Neural cell (in vitro differentiated cells): ENCODE data around the gene COLGALT1. TPM values are rescaled to one million over a fixed set of nuclear protein-coding genes. Genes with fewer than 3 reads are reported as not detected.

Source experiments
- H2AFZ ChIP-seq: fragments of 200-600, 300-800 bp; sonication (generic), shearing (Covaris generic); 2 replicates; pipeline ENCODE4 v1.6.0; 2014; ENCODE audit warnings: low read depth, mild to moderate bottlenecking, antibody characterized with exemption, low read length, moderate library complexity
- H3F3A ChIP-seq: fragments of 200-600 bp; shearing (Covaris generic); 2 replicates; pipeline ENCODE4 v1.6.1; 2016; ENCODE audit warnings: mild to moderate bottlenecking, moderate library complexity, mixed read lengths, antibody characterized with exemption, low read length; ENCODE audit not compliant: insufficient read depth, poor library complexity, severe bottlenecking
- H3K27ac ChIP-seq: fragments of 200-600, 300-800 bp; sonication (generic), shearing (Covaris generic); 2 replicates; pipeline ENCODE4 v1.5.1; 2014; ENCODE audit warnings: mild to moderate bottlenecking, low read length, moderate library complexity
- H3K27me3 ChIP-seq: fragments of 300-800, 200-600 bp; sonication (generic), shearing (Covaris generic); 2 replicates; pipeline ENCODE4 v1.6.0; 2014; ENCODE audit warnings: mild to moderate bottlenecking, low read depth, low read length, moderate library complexity; ENCODE audit not compliant: insufficient read depth
- H3K36me3 ChIP-seq: fragments of 300-800, 200-600 bp; sonication (generic), shearing (Covaris generic); 2 replicates; pipeline ENCODE4 v1.5.1; 2014; ENCODE audit warnings: mild to moderate bottlenecking, antibody characterized with exemption, low read length, moderate library complexity; ENCODE audit not compliant: insufficient read depth
- H3K4me2 ChIP-seq: fragments of 300-800, 200-600 bp; sonication (generic), shearing (Covaris generic); 2 replicates; pipeline ENCODE4 v1.6.0; 2014; ENCODE audit warnings: mild to moderate bottlenecking, low read length
- H3K4me3 ChIP-seq: fragments of 300-800, 200-600 bp; sonication (generic), shearing (Covaris generic); 2 replicates; pipeline ENCODE4 v1.5.1; 2014; ENCODE audit warnings: mild to moderate bottlenecking, low read length, moderate library complexity
- H3K79me2 ChIP-seq: fragments of 200-600 bp; shearing (Covaris generic); replicated peaks from 2 replicates; pipeline ENCODE4 v1.6.0; 2014; ENCODE audit warnings: mild to moderate bottlenecking, low read length, moderate library complexity; ENCODE audit not compliant: insufficient read depth
- H3K9ac ChIP-seq: fragments of 300-800, 200-600 bp; sonication (generic), shearing (Covaris generic); 2 replicates; pipeline ENCODE4 v1.6.1; 2016; ENCODE audit warnings: mild to moderate bottlenecking, low read length, mixed read lengths
- H3K9me2 ChIP-seq: fragments of 200-600 bp; shearing (Covaris generic); 2 replicates; pipeline ENCODE4 v1.6.1; 2016; ENCODE audit warnings: mild to moderate bottlenecking, low read length, mixed read lengths; ENCODE audit not compliant: insufficient read depth
- H3K9me3 ChIP-seq: fragments of 200-600, 300-800 bp; sonication (generic), shearing (Covaris generic); 2 replicates; pipeline ENCODE4 v1.6.1; 2016; ENCODE audit warnings: mild to moderate bottlenecking, mixed run types, low read length, moderate library complexity, mixed read lengths
- H4K20me1 ChIP-seq: fragments of 200-600 bp; shearing (Covaris generic); 2 replicates; pipeline ENCODE4 v1.6.1; 2016; ENCODE audit warnings: mild to moderate bottlenecking, mixed run types; ENCODE audit not compliant: insufficient read depth
- CTCF ChIP-seq: fragments of 450-650 bp; IDR thresholded peaks from 2 replicates; pipeline ENCODE4 v1.5.1; 2014; ENCODE audit warnings: antibody characterized with exemption, mild to moderate bottlenecking, moderate library complexity; ENCODE audit not compliant: poor library complexity, severe bottlenecking
- EP300 ChIP-seq: fragments of 450-650 bp; conservative IDR thresholded peaks from 2 replicates; pipeline ENCODE4 v1.6.1; 2014; ENCODE audit warnings: antibody characterized with exemption, mild to moderate bottlenecking, moderate library complexity; ENCODE audit not compliant: poor library complexity, severe bottlenecking
- EZH2 ChIP-seq: fragments of 200-600, 300-800 bp; shearing (Covaris generic), sonication (generic); IDR thresholded peaks from 2 replicates; pipeline ENCODE4 v1.6.1; 2014; ENCODE audit warnings: antibody characterized with exemption, low read length, borderline replicate concordance, mild to moderate bottlenecking; ENCODE audit not compliant: insufficient read depth, poor library complexity, severe bottlenecking
- MXI1 ChIP-seq: fragments of 450-650 bp; conservative IDR thresholded peaks from 2 replicates; pipeline ENCODE4 v1.6.1; 2014; ENCODE audit warnings: antibody characterized with exemption, mild to moderate bottlenecking; ENCODE audit not compliant: poor library complexity, severe bottlenecking
- POLR2AphosphoS5 ChIP-seq: IDR thresholded peaks from 2 replicates; pipeline ENCODE4 v1.6.1; 2012
- RAD21 ChIP-seq: fragments of 450-650 bp; conservative IDR thresholded peaks from 2 replicates; pipeline ENCODE4 v1.6.1; 2014; ENCODE audit warnings: antibody characterized with exemption, mild to moderate bottlenecking, moderate library complexity
- REST ChIP-seq: IDR thresholded peaks from 2 replicates; pipeline ENCODE4 v1.6.1; 2012; ENCODE audit warnings: borderline replicate concordance
- SMC3 ChIP-seq: fragments of 450-650 bp; conservative IDR thresholded peaks from 2 replicates; pipeline ENCODE4 v1.6.1; 2014; ENCODE audit warnings: antibody characterized with exemption, mild to moderate bottlenecking, moderate library complexity; ENCODE audit not compliant: poor library complexity
- TAF1 ChIP-seq: IDR thresholded peaks from 2 replicates; pipeline ENCODE4 v1.6.1; 2012; ENCODE audit warnings: low read depth
- polyA plus RNA-seq: library from polyadenylated mRNA; depleted of rRNA; stranded (reverse); fragments of >200 nt; gene quantifications from 2 replicates; pipeline ENCODE4 v1.2.3, GENCODE V29; 2014

COLGALT1 gene
- polyA plus RNA-seq, 1 donor from 2014 or later = 18.8 TPM

DNA sequence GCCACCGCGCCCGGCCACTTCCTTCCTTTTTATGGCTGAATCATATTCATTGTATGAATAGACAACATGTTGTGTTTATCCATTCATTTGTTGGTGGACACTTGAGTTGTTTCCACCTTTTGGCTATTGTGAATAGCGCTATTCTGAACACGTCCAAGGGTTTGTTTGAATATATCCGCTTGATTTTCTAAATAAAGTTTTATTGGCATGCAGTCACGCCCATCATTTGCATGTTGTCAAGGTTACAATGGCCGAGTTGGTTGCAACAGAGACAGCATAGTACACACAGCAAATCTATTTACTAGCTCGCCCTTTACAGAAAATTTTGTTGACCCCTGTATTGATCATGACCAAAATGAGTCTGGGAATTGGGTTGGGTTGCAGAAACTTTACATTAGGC lies 43.5 kb downstream of the COLGALT1 start:
- TF ChIP-seq TAF1 (no peak), REST (no peak), EZH2 (no peak), MXI1 (no peak), SMC3 (no peak), RAD21 (no peak), EP300 (no peak), CTCF (no peak), POLR2AphosphoS5 (no peak)

GRCh38 chr19:17599780-17600179 lies 44.3 kb downstream of the COLGALT1 start:
- Histone ChIP-seq H3K27me3 (no peaks in the 10 kb centered on the region), H3K9me3 (no peaks in the 10 kb centered on the region), H3K9ac (no peak overlapping the region), H3K36me3 (no peaks in the 10 kb centered on the region), H3K27ac (no peak overlapping the region), H3K4me2 (no peak overlapping the region), H3K4me3 (no peak overlapping the region), H3K9me2 (no peaks in the 10 kb centered on the region), H4K20me1 (no peaks in the 10 kb centered on the region), H2AFZ (no peak overlapping the region), H3K79me2 (no peaks in the 10 kb centered on the region), H3F3A (no peaks in the 10 kb centered on the region)
- no peak for TF ChIP-seq CTCF

More for the DNA sequence above, 43.5 kb downstream of the COLGALT1 start:
- Histone ChIP-seq H3K79me2 (no peaks in the 10 kb centered on the region), H3K4me3 (no peak overlapping the region), H3K27me3 (no peaks in the 10 kb centered on the region), H3F3A (no peaks in the 10 kb centered on the region), H3K9me3 (no peaks in the 10 kb centered on the region), H4K20me1 (no peaks in the 10 kb centered on the region), H2AFZ (no peak overlapping the region), H3K36me3 (no peaks in the 10 kb centered on the region), H3K4me2 (no peak overlapping the region), H3K9ac (no peak overlapping the region), H3K27ac (no peak overlapping the region), H3K9me2 (no peaks in the 10 kb centered on the region)
